GM21526 (cell line): ENCODE measurements around the gene NOTCH2NLA.
"Not testable (repeated sequence)": the region's sequence is repeated elsewhere in the genome, so short reads cannot be mapped to it uniquely, and the experiment has no call there.

Experiments
- ATAC-seq: cut with Tn5 transposase; IDR thresholded peaks from one replicate; pipeline ENCODE4 v1.9.1; 2021; ENCODE audit warnings: moderate library complexity; ENCODE audit not compliant: unreplicated experiment, low FRiP score

NOTCH2NLA gene

DNA sequence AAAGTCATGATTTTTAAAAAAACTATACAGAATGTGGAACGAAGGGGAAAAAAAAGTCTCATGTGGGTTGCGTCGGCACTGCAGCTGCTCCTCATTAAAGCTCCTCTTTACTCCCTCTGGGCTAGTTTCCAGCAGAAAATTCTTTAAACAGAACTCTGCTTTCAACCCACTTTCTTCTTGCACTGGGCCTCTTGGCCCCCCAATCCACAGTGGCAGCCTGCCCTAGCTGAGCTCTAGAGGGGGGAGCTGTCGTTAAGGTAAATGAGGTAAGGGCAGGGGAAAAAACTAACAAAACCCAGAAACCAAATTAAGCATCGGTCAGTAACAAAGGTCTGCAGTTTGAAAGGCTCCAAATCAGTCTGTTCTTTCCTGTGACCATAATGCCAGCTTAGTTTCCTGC, 54.3 kb downstream of the NOTCH2NLA start:
- ATAC-seq, result not testable (repeated sequence)

GRCh38 chr1:146167740-146168139, 61.1 kb downstream of the NOTCH2NLA start:
- ATAC-seq, result not testable (repeated sequence)

DNA sequence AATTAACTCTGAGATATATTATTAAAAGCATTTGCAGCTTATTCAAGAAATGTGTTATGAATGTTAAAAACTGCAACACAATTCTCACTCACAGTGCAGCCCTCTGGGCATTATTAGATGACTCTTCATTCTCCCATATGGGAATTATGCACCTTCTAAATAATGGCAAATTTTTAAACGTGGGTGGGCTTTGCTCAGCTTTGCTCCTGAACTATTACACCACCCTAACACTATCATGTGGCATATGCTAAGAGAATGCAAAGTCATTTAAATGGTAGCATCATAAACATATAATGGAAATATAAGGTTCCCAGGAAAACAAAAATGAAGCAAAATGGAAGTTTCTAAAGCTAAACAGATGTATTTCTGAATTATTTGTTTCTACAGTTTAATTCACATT, 61.5 kb downstream of the NOTCH2NLA start:
- ATAC-seq, result not testable (repeated sequence)

DNA sequence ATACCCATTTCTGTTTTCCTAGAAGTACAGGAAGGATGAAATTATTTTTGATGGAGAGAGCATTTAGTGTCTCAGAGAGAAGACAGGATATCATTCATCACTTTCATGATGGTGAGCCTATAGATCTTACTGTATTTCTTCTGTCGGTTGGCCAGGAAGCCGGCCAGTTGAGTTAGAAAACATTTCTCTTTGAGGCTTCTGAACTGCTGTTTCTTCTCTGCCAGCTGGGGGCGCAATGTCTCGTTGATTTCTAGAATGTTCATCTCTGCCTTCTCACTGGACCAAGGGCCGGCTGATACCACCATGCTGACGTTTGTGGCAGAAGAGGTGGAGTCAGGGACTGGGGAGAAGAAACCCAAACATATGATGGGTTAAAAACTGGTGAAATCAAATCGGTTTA, 84.4 kb downstream of the NOTCH2NLA start, which contains the start of gene NBPF10:
TSS of gene NBPF10 (minus strand) at position 340 of the 400 bp plus-strand sequence. CDS start at position 305, 35 bp downstream.
- ATAC-seq, result not testable (repeated sequence)
